Hepatocyte (in vitro differentiated cells): ENCODE measurements around the gene AFAP1L2.

Experiments
- CTCF ChIP-seq: fragments of 200-600 bp; sonication (generic); IDR thresholded peaks from 2 replicates; pipeline ENCODE4 v1.5.1; 2016; ENCODE audit warnings: antibody characterized with exemption, mild to moderate bottlenecking; ENCODE audit not compliant: poor library complexity
- EZH2phosphoT487 ChIP-seq: fragments of 200-600 bp; sonication (generic); IDR thresholded peaks from one replicate; pipeline ENCODE4 v1.6.1; 2018; ENCODE audit warnings: antibody characterized with exemption, mild to moderate bottlenecking, low read depth, moderate library complexity; ENCODE audit not compliant: unreplicated experiment, severe bottlenecking

DNA sequence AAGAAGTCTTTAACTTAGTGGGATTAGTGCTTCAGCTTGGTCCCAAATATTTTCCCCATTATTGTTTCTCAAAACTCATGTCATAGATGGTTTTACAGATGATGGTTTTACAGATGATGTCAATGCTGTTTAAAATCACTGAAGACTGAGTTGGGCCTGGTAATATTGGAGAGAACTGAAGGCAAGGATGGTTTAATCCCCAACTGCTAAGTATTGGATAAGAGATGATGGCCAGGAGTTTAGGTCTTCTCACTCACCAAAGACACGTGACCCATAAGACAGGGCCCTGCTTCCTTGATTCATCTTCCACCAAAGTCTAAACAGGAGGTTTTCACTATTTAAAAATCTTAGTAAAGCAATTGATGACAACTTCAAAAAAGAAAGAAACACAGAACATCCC lies 108.9 kb downstream of the AFAP1L2 start:
- TF ChIP-seq CTCF (no peak), EZH2phosphoT487 (no peak)
